GM19240 (cell line): ENCODE data around the gene KSR2.

Experiments used
- DNase-seq: peaks from one replicate; pipeline ENCODE4 v3.0.0; 2011; ENCODE audit warnings: low spot score; ENCODE audit not compliant: insufficient read length

KSR2 gene

GRCh38 chr12:117467588-117467987 lies 501.2 kb downstream of the KSR2 start:
- DNase-seq, result no peak

DNA sequence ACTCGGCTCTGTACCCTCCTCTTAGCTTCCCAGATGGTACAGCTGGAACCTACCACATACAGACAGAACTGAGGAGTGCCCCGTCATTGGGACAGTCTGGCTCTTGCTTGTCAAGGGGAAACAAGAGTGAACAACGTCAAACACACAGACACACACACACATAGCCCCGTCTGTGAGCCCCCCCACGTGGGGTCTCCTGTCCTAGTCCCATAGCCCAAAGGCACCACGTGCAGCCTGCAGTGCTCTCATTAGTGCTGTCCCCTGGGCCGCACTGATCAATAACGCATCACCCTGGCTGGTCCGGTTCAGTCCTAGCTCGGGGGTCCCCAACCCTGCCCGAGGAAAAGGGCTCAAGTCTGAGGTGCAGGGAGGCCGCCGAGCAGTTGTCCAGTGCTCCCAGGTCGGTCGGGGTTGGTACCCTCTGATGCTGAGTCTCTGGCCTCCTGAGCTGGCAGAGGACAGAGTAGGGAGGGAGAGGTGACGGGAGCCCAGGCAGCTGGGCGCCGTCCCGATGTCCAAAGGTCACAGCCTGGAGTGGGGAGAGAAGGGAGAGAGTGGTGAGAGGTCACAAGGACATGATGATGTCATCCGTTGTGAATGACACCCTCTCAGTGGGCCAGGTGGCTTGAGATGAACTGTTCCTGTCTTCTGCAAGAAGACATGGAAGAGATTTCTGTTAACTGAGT lies 502.0 kb downstream of the KSR2 start:
- no peak for DNase-seq

DNA sequence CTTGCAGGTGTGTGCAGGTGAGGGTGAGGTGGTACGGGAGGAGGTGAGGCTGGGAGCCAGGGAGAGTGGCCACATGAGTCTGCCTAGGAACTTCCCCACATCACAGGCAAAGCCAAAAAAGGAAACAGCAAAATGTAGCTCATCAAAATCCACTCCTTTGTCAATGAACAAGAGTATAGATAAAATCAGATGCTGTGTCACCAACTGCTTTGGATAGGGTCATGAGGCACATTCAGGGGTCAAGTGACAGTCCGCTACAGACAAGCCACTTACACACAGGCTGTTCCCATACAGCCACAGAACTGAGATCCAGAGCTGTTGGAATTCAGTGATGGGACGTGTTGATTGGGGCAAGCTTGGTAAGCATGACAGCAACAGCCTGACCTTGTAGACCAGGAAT lies 507.1 kb downstream of the KSR2 start:
- no peak for DNase-seq

DNA sequence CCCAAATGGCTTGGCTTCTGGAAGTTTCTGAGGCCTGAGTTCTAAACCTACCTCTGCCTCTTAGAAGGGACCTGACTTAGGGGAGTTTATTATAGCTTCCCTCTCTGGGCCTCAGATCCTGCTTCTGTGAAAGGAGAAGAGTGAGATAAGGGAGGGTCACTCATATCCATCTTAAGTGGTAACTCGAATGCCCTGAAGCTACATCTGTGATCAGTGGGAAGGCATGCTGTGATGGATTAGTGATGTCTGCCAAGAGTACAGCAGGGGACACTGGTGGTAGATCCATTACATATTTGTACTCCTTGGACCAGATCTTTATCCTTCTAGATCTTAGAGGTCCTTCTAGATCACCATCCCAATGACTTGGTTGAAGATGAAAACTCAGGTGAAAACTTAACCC lies 509.6 kb downstream of the KSR2 start:
- DNase-seq, result no peak

GRCh38 chr12:117457189-117457588 lies 511.6 kb downstream of the KSR2 start:
- DNase-seq, result no peak

- no peak for DNase-seq
Observed at GRCh38 chr12:117456076-117456475, 512.7 kb downstream of the KSR2 start.

DNA sequence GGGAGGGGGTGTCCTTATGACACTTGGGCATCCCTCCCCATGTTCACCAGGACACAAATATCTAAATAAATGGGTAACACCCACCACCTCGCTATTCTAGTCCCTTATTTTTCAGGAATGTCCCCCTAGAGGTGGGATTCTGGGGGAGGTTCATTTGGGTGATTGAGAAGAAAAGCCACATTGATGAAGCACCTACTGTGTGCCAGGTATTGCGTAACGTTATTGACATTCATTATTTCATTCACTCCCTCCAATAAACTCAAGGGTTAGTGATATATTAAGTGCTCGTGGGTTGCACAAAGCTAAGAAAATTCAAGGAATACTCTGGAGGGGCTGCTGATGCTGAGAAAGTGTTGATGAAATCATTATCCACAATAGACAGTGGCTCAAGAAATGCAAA lies 514.8 kb downstream of the KSR2 start:
- no peak for DNase-seq

DNA sequence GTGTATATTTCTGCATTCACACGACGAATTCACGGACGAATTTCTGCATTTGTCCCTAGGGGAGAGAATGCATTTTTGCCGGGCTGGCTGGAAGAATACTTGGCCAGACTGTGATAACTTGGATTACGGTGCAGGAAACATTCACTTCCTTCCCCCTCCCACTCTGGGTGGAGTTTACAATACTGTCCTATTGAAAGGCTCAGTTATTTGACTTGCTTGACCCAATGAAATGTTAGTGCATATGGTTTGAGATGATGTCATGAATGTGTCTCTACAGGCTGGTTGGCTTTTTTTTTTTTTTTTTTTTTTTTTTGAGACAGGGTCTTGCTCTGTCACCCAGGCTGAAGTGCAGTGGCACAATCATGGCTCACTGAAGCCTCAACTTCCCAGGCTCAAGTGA lies 516.7 kb downstream of the KSR2 start:
- DNase-seq, result no peak

DNA sequence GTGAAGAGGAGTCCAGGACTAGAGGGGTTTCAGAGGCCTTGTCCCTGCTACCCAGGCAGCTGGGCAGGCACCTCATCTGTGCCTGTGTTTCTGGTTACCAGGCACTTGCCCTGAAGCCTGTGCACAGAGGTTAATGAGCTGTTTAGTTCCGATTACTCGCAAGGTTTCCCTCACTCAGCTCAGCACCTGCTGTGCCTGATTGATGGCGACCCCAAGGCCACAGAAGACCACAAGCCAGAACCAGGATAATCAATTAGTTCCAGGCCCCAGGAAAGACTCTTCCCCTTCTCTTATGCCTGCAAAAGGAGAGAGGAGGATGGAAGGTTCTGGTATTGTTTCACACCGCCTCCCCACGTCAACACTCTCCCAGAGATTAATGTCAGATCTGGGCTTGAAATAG lies 518.6 kb downstream of the KSR2 start:
- DNase-seq, result no peak

DNA sequence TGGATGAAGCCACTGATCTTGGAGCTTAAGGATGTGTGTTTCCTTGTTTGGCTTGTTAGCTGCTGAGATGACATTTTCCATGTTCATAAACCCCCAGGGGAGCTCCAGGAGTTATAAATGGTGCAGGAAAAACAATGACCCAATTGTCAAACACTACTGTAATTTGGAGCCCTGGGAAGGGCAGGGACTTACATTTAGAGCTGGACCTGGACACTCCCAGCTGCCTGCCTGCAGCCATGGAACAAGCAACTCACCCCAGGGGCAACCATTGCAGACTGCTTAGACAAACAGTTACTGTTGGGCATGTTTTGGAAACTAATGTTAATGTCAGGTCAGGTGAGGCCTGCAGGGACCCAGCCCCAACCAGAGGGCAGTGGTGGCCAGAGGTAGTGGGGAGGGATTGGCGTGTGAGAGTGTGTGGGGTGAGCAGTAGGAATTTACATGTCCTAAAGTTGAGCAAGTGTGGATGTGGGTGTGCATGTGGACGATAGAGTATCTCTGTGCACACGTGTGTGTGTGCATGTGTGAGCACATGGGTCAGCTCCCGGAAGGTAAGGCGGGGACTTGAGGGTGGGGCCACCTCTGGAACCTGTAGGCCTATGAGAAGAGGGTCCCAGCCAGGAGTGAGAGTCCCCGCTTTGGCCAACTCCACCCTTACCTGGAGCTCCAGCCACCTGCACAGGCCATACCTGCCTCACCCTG lies 521.0 kb downstream of the KSR2 start:
- no peak for DNase-seq

DNA sequence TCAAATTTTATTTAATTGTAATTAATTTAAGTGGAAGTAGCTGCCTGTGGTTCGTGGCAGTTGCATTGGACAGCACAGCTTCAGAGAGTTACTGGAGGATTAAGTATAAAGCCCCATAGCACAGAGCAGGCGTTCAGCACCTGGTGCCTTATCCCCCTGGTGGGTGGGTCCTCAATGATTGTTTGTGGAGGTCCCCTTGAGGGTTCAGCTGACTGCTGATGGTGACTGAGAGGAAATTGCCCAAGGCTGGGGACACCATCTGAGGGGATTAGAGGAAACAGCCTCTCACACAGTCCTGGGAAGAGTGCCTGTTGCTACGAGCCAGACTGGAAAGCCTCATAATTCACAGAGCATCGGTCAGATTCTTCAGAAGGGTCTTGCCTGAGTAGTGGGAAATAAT lies 524.0 kb downstream of the KSR2 start:
- no peak for DNase-seq

DNA sequence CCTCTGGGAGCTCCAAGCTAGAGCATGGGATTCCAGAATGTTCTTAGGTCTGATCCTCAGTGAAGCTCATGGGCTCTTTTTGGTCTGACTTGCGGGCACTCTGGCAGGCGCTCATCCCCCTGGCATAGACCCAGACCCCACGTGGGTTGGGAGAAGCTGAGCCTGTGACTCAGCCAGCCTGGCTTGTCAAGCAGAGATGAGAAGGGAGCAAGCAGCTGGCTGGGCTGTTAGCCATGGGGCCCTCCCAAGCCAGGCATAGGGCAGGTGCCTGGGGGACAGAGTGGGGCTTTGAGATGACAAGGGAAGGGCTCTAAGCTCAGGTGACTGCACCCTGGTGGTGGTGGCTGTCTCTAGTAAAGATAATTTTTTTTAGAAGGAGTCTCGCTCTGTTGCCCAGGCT lies 527.0 kb downstream of the KSR2 start:
- DNase-seq, result no peak

DNA sequence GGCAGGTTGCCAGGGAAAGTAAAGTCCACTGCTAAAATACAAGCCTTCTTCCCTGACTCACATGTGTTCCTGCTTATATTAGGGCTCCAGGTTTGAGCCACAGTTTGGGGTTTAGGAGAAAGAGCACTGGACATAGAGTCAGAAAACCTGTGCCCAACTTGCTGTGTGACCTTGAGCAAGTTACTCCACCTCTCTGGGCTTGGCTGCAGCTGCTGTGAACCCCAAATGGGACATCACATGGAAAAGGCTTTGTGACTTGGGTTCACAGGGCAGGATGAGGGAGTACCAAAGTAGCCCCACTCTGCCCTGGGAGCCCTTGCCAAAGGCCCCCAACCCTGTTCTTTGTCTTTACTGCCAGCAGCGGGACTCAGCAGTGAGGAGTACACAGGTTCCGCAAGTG lies 528.4 kb downstream of the KSR2 start:
- no peak for DNase-seq

DNA sequence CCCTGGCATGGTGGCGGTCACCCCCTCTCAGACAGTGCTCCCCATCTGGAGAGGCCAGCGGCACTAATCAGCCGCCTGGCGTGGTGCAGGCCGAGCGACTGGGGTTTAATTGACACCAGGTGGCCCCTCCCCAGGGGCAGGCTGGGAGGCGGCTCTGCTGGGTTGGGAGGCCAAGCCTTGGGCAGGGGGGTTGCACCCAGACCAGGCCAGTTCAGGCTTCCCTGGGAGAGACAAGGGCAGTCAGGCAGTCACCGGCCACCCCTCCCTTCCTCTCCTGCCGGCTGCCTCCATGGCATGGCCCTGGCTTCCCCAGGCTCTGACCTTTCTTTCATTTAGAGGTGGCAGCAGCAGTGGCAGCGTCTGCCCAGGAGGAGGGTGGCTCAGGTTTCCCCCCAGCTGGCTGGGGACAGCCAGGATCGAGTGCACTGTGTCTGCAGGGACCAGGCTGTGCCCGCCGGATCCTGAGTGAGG lies 529.2 kb downstream of the KSR2 start:
- no peak for DNase-seq

DNA sequence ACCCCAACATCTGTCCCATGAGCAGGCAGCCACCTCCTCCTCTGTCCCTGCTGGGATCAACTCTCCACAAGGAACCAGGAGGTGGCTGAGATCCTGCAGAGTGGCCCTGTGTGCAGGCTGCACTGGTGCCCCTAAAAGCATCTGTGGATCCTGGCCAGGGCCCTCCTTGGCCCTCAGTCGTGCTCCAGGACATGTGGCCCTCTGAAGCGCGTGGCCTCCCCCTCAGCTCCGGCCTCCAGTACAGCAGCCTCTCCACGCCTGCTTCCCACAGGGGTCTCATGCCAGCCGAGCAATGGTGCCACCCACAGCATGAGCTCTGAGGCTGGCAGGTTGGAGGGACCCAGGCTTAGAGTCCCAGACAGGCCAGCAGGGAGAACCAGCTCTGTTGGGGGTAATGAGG lies 530.0 kb downstream of the KSR2 start:
- no peak for DNase-seq

- no peak for DNase-seq
Observed at GRCh38 chr12:117437516-117438255, 531.1 kb downstream of the KSR2 start.

DNA sequence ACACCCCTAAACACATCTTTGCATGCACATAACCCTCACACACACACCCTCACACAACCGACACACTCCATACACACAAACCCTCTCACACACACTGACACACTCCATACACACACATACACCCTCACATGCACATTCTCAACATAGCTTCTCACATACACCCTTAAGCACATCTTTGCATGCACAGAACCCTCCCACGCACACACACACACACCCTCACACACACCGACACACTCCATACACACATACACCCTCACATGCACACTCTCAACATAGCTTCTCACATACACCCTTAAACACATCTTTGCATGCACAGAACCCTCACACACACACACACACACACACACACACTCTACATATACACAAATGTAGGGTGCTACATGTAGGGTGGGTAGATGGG lies 534.9 kb downstream of the KSR2 start:
- DNase-seq, result no peak

DNA sequence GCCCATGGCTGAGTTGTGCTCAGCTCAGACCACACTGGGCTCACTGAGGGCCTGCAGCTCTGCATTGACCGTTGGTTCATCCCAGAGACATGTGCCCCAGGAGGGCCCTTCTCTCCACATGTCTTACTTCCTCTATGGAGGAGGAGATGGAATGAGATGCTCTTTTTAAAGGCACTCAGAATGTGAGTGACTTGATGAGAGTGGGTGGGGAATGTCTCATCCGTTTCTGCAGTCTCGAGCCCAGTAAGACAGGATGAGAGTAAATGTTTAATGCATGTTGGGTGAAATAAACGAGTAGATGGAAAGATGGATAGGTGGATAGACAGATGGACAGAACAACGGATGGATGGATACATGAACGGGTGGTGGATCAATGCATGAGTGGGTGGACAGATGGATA lies 538.5 kb downstream of the KSR2 start:
- DNase-seq, result no peak

DNA sequence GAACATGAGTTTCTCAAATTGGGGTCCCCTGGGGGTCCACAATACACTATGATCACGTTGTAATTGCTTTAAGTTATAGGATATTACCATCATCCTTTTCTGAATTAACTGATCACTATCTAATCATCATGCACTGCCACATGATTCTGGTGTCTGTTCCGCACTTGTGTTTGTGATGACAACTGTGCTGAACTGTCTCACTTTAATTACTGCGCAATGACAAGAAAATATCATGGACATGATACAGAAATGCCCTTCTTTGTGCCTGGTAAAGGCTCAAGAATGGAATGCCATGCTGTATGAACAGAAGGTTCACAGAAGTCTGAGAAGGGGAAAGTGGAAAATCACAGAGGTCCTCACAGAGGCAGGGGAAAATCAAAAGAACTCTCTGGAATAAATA lies 541.6 kb downstream of the KSR2 start:
- no peak for DNase-seq

- DNase-seq, result no peak
Observed at GRCh38 chr12:117421987-117422386, 546.8 kb downstream of the KSR2 start.

- no peak for DNase-seq
Observed at GRCh38 chr12:117421068-117421752, 547.6 kb downstream of the KSR2 start.

DNA sequence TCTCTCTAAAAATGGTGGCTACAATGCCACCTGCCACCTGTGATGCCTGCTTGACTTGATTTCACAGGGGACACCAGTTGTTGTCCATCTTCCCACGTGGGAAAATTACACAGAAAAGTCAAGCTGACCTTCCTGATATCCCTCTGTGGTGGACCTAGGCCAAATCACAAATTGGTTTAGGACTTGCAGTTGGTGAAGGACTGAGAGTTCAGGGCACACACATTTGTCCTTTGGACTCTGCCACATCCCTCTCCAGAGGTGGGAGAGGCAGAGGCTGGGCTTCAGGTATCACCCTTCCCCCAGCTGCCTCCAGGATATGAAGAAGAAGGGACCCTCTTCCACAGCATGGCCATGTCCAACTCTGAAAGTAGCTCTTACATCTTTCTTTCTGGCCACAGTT lies 551.8 kb downstream of the KSR2 start:
- DNase-seq, result no peak
